Measurements from ENCODE around the gene COG1. TPM values are rescaled to one million over a fixed set of nuclear protein-coding genes. Genes with fewer than 3 reads are reported as not detected.

The COG1 gene
- total RNA-seq, 3 donors from 2014 or later: 55.7 to 66.0 (median 57.9) TPM

DNA sequence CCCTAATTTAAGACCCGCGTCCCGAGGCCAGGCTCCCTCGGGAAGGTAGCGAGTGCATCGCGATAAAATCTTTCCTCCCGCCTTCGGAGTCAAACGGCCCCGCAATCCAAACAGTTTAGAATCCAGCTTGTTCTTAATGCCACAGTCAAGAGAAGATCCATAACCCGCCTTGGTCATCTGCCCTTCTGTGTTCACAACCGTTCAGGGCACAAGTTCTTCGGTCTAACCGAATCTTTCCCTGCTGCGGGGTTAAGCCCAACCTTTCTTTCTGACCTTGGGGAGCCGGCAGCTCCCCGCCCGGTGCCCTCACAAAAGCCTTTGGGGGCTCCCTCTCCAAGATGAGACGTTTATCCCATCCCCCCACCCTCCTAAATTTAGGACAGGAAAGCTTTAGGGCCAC, 38.5 kb downstream of the COG1 start:
- Histone ChIP-seq H3K9me3 (no peaks in the 10 kb centered on the region), H3K4me3 (peak overlapping the region; percentile 91), H3K36me3 (ENCODE audit: low read depth) (no peaks in the 10 kb centered on the region), H3K4me1 (ENCODE audit: low read depth) (peaks cover 53% of the 10 kb centered on the region)
- DNase-seq: peak in 1 of 3 donors; percentile 40
- ATAC-seq: no peak
- intact Hi-C loops (cut with DNase I, micrococcal nuclease): no loop called here
- TF ChIP-seq, protein P1, sequence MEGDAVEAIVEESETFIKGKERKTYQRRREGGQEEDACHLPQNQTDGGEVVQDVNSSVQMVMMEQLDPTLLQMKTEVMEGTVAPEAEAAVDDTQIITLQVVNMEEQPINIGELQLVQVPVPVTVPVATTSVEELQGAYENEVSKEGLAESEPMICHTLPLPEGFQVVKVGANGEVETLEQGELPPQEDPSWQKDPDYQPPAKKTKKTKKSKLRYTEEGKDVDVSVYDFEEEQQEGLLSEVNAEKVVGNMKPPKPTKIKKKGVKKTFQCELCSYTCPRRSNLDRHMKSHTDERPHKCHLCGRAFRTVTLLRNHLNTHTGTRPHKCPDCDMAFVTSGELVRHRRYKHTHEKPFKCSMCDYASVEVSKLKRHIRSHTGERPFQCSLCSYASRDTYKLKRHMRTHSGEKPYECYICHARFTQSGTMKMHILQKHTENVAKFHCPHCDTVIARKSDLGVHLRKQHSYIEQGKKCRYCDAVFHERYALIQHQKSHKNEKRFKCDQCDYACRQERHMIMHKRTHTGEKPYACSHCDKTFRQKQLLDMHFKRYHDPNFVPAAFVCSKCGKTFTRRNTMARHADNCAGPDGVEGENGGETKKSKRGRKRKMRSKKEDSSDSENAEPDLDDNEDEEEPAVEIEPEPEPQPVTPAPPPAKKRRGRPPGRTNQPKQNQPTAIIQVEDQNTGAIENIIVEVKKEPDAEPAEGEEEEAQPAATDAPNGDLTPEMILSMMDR (IDR thresholded peaks at IDR 0.05): no peak

DNA sequence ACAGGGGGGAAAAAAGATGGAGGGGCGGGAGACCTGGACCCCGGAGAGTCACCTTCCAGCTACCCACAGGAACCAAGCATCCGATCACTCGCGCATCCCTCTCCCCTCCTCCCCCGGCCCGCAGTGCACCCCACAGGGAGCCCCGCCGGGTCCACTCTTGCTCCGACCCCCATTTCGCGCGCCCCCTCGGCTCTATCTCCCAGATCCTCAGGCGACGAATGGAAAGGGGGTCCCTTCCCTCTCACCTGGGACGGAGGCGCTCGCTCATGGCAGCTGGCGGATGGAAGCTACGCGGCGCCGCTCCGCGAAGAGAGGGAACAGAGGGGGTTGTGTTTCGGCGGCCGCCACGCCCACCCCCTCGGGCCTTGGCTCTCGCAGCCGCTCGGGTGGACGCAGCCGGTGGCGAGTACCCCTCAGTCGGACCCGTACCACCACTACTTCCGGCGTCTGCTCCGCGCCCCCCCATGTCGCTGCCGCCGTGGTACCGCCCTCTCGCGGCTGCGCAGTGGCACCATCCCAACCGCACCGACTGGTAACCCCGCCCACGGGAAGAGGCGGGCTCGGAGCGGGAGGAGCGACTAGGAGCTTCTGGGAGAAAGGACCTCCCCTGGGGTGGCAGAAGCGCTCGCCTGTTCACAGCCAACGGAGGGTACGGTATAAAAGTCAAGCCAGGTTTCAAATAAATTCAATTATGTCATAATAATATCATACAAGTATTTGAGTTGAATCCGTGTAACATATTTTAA, 39.2 kb downstream of the COG1 start:
- peaks cover 53% of the 10 kb centered on the region for H3K4me1 ChIP-seq (ENCODE audit: low read depth)
- DNase-seq: peak; percentile 97 to 98 (median 98)
- no peaks in the 10 kb centered on the region for H3K36me3 ChIP-seq (ENCODE audit: low read depth)
- H3K9me3 ChIP-seq: no peaks in the 10 kb centered on the region
- ATAC-seq: peak; percentile 97
- intact Hi-C loops (cut with DNase I, micrococcal nuclease): no loop called here
- TF ChIP-seq, protein P1 (IDR thresholded peaks at IDR 0.05): peak; percentile 29
- H3K4me3 ChIP-seq: peak overlapping the region; percentile 91

DNA sequence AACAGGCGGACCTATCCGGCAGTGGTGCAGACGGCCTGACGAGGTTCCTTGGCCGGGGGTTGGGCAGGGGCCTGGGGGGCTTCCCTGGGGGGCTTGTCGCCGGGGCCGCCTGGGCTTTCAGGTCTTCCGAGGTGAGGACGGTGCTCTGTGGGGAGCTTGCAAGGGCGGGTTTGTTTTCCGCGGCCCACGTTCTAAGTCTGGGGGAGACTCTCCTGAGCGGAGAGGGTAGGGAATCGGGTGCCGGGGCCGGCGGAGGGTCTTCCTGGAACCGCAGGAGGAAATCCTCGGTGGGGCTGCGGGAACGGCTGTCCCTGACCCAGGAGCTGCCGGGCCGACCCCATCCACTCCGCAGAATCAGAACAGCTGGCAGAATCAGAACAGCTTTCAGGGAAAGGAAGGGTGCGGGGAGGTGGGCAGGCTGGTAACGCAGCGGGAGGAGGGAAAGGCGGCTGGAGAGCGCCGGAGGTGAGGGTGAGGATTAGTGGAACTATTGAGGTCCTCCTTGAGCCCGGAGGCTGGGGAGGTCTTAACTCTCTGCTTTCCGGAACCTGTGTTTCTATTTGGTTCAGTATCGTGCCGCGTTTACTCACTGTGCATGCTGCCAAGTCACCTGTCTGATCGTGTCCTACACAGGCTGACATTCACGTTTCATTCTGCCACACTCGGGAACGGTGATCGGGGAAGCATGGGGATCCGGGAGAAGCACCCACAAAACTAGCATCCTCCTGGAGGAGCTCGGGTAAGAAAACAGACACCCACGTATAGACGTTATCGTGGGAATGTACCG, 39.9 kb downstream of the COG1 start:
- intact Hi-C loops (cut with DNase I, micrococcal nuclease): no loop called here
- DNase-seq (peak; percentile 51 to 79 (median 70)), ATAC-seq (peak; percentile 47)
- Histone ChIP-seq H3K9me3 (no peaks in the 10 kb centered on the region), H3K4me1 (ENCODE audit: low read depth) (peaks cover 53% of the 10 kb centered on the region), H3K36me3 (ENCODE audit: low read depth) (no peaks in the 10 kb centered on the region), H3K4me3 (peak overlapping the region; percentile 91)
- TF ChIP-seq, protein P1 (IDR thresholded peaks at IDR 0.05): no peak

DNA sequence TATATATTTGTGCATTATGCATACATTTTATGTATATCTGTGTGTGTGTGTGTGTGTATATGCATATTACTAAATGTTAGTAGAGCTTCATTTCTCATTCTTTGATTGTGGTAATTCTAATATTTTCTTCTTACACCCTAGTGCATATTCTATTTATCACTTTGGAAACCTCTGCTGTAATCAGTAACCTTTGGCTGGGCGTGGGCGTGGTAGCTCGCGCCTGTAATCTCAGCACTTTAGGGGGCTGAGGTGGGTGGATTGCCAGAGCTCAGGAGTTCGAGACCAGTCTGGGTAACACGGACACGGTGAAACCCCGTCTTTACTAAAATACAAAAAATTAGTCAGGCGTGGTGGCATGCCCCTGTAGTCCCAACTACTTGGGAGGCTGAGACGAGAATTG, 41.9 kb downstream of the COG1 start:
- no peaks in the 10 kb centered on the region for H3K9me3 ChIP-seq
- DNase-seq (peak in 1 of 3 donors; percentile 74), ATAC-seq (no peak)
- H3K4me1 ChIP-seq (ENCODE audit: low read depth): peaks cover 37% of the 10 kb centered on the region
- TF ChIP-seq, protein P1 (IDR thresholded peaks at IDR 0.05): no peak
- H3K36me3 ChIP-seq (ENCODE audit: low read depth): no peaks in the 10 kb centered on the region
- intact Hi-C loops (cut with DNase I, micrococcal nuclease): no loop called here
- H3K4me3 ChIP-seq: no peak overlapping the region

DNA sequence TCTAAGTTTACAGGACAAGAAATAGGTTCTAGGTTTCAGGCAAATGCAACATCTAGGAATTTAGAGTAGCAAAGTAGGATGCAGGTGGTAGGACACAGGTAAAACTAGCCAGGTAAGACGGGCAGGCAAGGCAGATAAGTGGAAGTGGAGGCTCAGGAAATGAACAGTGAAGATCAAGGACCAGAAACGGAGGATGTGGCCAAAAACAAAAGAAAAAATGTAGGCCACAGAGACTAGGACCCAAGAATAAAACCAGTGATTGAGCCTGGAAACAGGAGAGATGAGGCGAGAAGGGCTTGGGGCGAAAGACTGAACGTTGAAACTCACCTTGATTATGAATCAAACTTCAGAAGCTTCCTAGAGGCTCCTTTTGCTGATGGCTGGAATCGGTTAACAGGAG, 44.9 kb downstream of the COG1 start:
- intact Hi-C loops (cut with DNase I, micrococcal nuclease): no loop called here
- no peak for DNase-seq
- TF ChIP-seq, protein P1 (IDR thresholded peaks at IDR 0.05): no peak
- H3K4me3 ChIP-seq: no peak overlapping the region
- no peak for ATAC-seq
- H3K4me1 ChIP-seq (ENCODE audit: low read depth): peaks cover 18% of the 10 kb centered on the region
- no peaks in the 10 kb centered on the region for H3K9me3 ChIP-seq
- no peaks in the 10 kb centered on the region for H3K36me3 ChIP-seq (ENCODE audit: low read depth)

All from mucosa of descending colon (tissue), 3 donors.